Transverse colon (tissue), 4 donors: ENCODE data around the gene SLC10A1. TPM values are rescaled to one million over a fixed set of nuclear protein-coding genes. Genes with fewer than 3 reads are reported as not detected.

Source experiments
- DNase-seq: peaks from one replicate; pipeline ENCODE4 v3.0.0-alpha.2; 2019
- H3K27ac ChIP-seq, 4 donors: fragments of 200-600 bp; sonication (generic); 2 replicates each; pipeline ENCODE4 v1.5.1; 2016 to 2018; ENCODE audit warnings: inconsistent platforms in 4 of 4
- H3K27me3 ChIP-seq: fragments of 200-600 bp; sonication (generic); 2 replicates; pipeline ENCODE4 v1.5.1; 2017; ENCODE audit warnings: inconsistent platforms
- H3K36me3 ChIP-seq, 4 donors: fragments of 200-600 bp; sonication (generic); 2 replicates each; pipeline ENCODE4 v1.5.1; 2017 to 2019; ENCODE audit warnings: inconsistent platforms in 4 of 4
- H3K4me1 ChIP-seq, 4 donors: fragments of 200-600 bp; sonication (generic); 2 replicates each; pipeline ENCODE4 v1.5.1; 2017 to 2020; ENCODE audit warnings: inconsistent platforms in 4 of 4
- H3K4me3 ChIP-seq, 4 donors: fragments of 200-600 bp; sonication (generic); 1 replicate in 1 of 4; 2 replicates in 3 of 4; pipeline versions ENCODE4 v1.5.1 to v1.6.1; 2017 to 2019; ENCODE audit warnings: inconsistent platforms in 4 of 4
- H3K9me3 ChIP-seq, 2 donors: fragments of 200-600 bp; sonication (generic); 2 replicates each; pipeline ENCODE4 v1.5.1; 2017 to 2019; ENCODE audit warnings: inconsistent platforms in 2 of 2
- CTCF ChIP-seq, 5 experiments: fragments of 200-600 bp in 3 of 5; fragments of 450-650 bp in 2 of 5; sonication (generic) in 3 of 5; IDR thresholded peaks; 1 replicate in 2 of 5; 2 replicates in 3 of 5; pipeline ENCODE4 v1.5.1; 2016 to 2017; ENCODE audit warnings: antibody characterized with exemption in 5 of 5, inconsistent platforms in 3 of 5, mild to moderate bottlenecking in 2 of 5, moderate library complexity in 1 of 5
- EP300 ChIP-seq: sonication (generic); formaldehyde crosslinking; IDR thresholded peaks from one replicate; pipeline ENCODE4 v1.6.1; 2017; ENCODE audit warnings: antibody characterized with exemption, low read depth
- POLR2A ChIP-seq: fragments of 450-650 bp; IDR thresholded peaks from one replicate; pipeline ENCODE4 v1.6.1; 2016; ENCODE audit warnings: antibody characterized with exemption, mild to moderate bottlenecking, moderate library complexity
- POLR2AphosphoS5 ChIP-seq, 3 donors: sonication (generic); formaldehyde crosslinking; IDR thresholded peaks; one replicate each; pipeline ENCODE4 v1.6.1; 2016; ENCODE audit warnings: antibody characterized with exemption in 3 of 3
- WGBS, 2 donors: methylation state at CpG; one replicate each; pipeline ENCODE4 v1.1.5; 2018; ENCODE audit warnings: low coverage in 1 of 2; 5-methylcytosine and 5-hydroxymethylcytosine counted together
- in situ Hi-C, 4 donors: fragments of 200-750 bp; cut with MboI; loops; one replicate each; pipeline versions ENCODE4 v1.15.0 to v1.15.1; 2017; ENCODE audit warnings: low sequenced_read_pairs in 3 of 4, low pct_ligation_motif_present in 1 of 4, low pct_unique_long_range_greater_than_20kb in 1 of 4
- intact Hi-C: fragments of 100-400 bp; cut with DNase I; formaldehyde crosslinking; loops from one replicate; pipeline ENCODE4 v1.15.1; 2023; ENCODE audit warnings: low total_unique reads
- total RNA-seq, 4 donors: library from RNA; depleted of rRNA; stranded (reverse); fragments of >200 nt; gene quantifications; one replicate each; pipeline ENCODE4 v1.1.0, GENCODE V29; 2016

SLC10A1 gene
- total RNA-seq, 4 donors from 2014 or later: 0.27 TPM; not detected in 3

- Histone ChIP-seq H3K4me3 (peak overlapping the region in 1 of 4 donors; percentile 10), H3K4me1 (peaks cover 26 to 66% (median 31%) of the 10 kb centered on the region in 4 donors), H3K27me3 (no peaks in the 10 kb centered on the region), H3K9me3 (no peaks in the 10 kb centered on the region), H3K27ac (no peak overlapping the region), H3K36me3 (peaks cover 0 to 66% (median 30%) of the 10 kb centered on the region in 4 donors)
- intact Hi-C loops: no loop called here
- in situ Hi-C loops: no loop called here
- TF ChIP-seq CTCF (IDR thresholded peaks at IDR 0.05): no peak
- 95 to 97% methylated on average over 21 to 22 of the region's 22 CpGs for WGBS, 2 donors
- DNase-seq: no peak
Observed at GRCh38 chr14:69769623-69770022, 27.4 kb downstream of the SLC10A1 start.

- H3K27ac ChIP-seq: peak overlapping the region in 2 of 4 donors; percentile 11 to 100
- in situ Hi-C loops: no loop called here
- H3K36me3 ChIP-seq: peaks cover 0 to 59% (median 28%) of the 10 kb centered on the region in 4 donors
Observed at GRCh38 chr14:69768873-69769272, 28.2 kb downstream of the SLC10A1 start.

DNA sequence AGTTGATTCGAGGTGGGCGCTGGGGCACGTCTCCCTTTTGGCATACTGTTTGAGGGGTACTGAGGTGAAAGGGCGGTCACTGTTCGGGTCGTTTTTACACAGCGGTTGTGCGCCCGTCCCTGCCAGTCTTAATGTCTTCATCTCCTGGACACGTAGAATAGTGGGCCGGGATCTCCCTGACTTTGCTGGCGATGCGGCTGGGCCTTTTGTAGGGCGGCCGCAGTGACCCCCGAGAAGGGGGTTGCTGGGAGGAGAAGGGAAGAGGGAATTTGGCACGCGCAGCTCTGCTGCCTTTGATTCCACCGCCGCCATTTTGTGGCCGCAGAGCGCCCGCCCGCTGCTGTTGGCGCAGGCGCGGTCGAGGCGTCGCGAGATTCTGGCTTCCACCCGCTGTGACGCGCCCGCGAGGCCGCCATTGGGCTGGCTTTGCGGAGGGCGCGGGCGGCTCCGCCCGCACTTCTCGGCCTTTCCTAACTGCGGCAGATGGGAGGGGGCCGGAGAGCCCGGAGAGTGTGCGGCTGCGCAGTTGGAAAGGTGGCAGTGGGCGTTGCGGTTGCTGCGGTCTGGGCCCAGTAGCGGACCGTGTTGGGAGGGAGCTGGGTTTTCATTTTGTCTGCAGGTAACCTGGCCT, 29.6 kb downstream of the SLC10A1 start:
- TF ChIP-seq POLR2A: peak; percentile 65
- peak; percentile 86 to 97 (median 94) for TF ChIP-seq POLR2AphosphoS5 (IDR thresholded peaks at IDR 0.05)
- TF ChIP-seq CTCF (IDR thresholded peaks at IDR 0.05): no peak
- peaks cover 26 to 60% (median 31%) of the 10 kb centered on the region in 4 donors for H3K4me1 ChIP-seq
- peak; percentile 92 for DNase-seq
- peak overlapping the region; percentile 85 to 99 (median 90) for H3K4me3 ChIP-seq
- H3K36me3 ChIP-seq: peaks cover 0 to 45% (median 22%) of the 10 kb centered on the region in 4 donors
- intact Hi-C loops: no loop called here
- H3K9me3 ChIP-seq: no peaks in the 10 kb centered on the region
- peak overlapping the region; percentile 98 to 100 (median 100) for H3K27ac ChIP-seq
- in situ Hi-C loops: no loop called here
- H3K27me3 ChIP-seq: no peaks in the 10 kb centered on the region
- WGBS, 2 donors: 1% methylated on average over 38 of the region's 54 CpGs; no CpG with 5 or more reads in 1 of the 2 donors

More at GRCh38 chr14:69768873-69769272, 28.2 kb downstream of the SLC10A1 start:
- TF ChIP-seq POLR2A (no peak), POLR2AphosphoS5 (IDR thresholded peaks at IDR 0.05) (no peak), EP300 (no peak), CTCF (IDR thresholded peaks at IDR 0.05) (no peak)
- Histone ChIP-seq H3K4me3 (peak overlapping the region in 2 of 4 donors; percentile 88 to 99), H3K27me3 (no peaks in the 10 kb centered on the region), H3K4me1 (peaks cover 26 to 66% (median 31%) of the 10 kb centered on the region in 4 donors), H3K9me3 (no peaks in the 10 kb centered on the region)
- DNase-seq: no peak
- 70 to 85% methylated on average over 2 to 8 of the region's 8 CpGs for WGBS, 2 donors
- intact Hi-C loops: no loop called here

DNA sequence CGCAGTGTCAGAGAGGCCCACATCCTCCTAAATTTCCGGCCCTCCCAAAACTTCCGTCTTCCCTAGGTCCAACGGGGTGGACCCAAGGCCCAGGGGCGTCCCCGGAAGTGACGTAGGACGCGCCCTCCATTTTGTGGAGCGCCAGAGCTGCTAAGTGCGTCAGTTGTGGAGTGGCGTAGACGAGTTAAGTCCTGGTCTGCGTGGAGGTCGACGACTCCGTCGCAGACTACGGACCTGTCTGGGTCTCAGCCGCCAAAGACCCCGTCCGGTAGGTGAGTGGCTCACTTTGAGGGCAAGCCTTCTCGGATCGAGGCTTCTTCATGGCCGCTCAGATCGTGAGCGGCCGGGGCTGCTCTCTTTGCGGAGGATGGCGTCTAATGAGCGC, 30.1 kb downstream of the SLC10A1 start, which contains the start of gene SRSF5:
Gene SRSF5, plus strand, starts transcription at position 159 of the 385 bp plus-strand sequence. CDS start 1,015 bp downstream, outside the sequence.
- no peaks in the 10 kb centered on the region for H3K27me3 ChIP-seq
- intact Hi-C loops (no loop called here), in situ Hi-C loops (no loop called here)
- peaks cover 26 to 55% (median 31%) of the 10 kb centered on the region in 4 donors for H3K4me1 ChIP-seq
- TF ChIP-seq EP300 (no peak), CTCF (IDR thresholded peaks at IDR 0.05) (peak in 1 of 5 experiments; percentile 11), POLR2A (peak; percentile 99), POLR2AphosphoS5 (IDR thresholded peaks at IDR 0.05) (peak; percentile 100)
- H3K27ac ChIP-seq: peak within 1 kb of the TSS; percentile 98 to 100 (median 100)
- peaks cover 0 to 40% (median 19%) of the 10 kb centered on the region in 4 donors for H3K36me3 ChIP-seq
- DNase-seq: peak; percentile 97
- no peaks in the 10 kb centered on the region for H3K9me3 ChIP-seq
- peak within 1 kb of the TSS; percentile 85 to 99 (median 90) for H3K4me3 ChIP-seq
- 0% methylated on average over 30 of the region's 31 CpGs; no CpG with 5 or more reads in 1 of the 2 donors for WGBS, 2 donors
